DMS114 treated with DMSO at 0.1 percent for 48 hours (cell line): ENCODE results near the gene ADCY3.

ENCODE experiments used
- DNase-seq: peaks from one replicate; lab custom pipeline; 2025; ENCODE audit not compliant: unreplicated experiment; lab: John Stamatoyannopoulos, UW

Gene ADCY3

GRCh38 chr2:24783641-24784040 is 136.4 kb downstream of the ADCY3 start:
- DNase-seq, result no peak

GRCh38 chr2:24779116-24779515 is 140.9 kb downstream of the ADCY3 start:
- DNase-seq, result no peak

- no peak for DNase-seq
These were observed 145.7 kb downstream of the ADCY3 start for GRCh38 chr2:24774373-24774772.

- DNase-seq, result no peak
These were observed 148.1 kb downstream of the ADCY3 start for GRCh38 chr2:24771764-24772586.

GRCh38 chr2:24771061-24771460 is 149.0 kb downstream of the ADCY3 start:
- no peak for DNase-seq
